A673 (cell line): ENCODE measurements around the gene DLG4. TPM values are rescaled to one million over a fixed set of nuclear protein-coding genes. Genes with fewer than 3 reads are reported as not detected.

ENCODE experiments used
- BruUV-seq: library from RNA; stranded (reverse); fragments of 400-500 nt; replicated peaks from 2 replicates; lab custom pipeline; 2021; lab: Mats Ljungman, UMichigan
- CTCF ChIA-PET: fragments of 300-600 bp; sonication (Branson Sonifier 250); formaldehyde crosslinking; loops from one replicate; lab custom pipeline; 2022; ENCODE audit warnings: antibody characterized with exemption; lab: Charles Lee
- POLR2A ChIA-PET: fragments of 300-600 bp; sonication (Branson Sonifier 250); formaldehyde crosslinking; loops from one replicate; lab custom pipeline; 2022; ENCODE audit warnings: antibody characterized with exemption; ENCODE audit not compliant: low non-redundant PET; lab: Charles Lee
- DNase-seq: peaks from one replicate; pipeline ENCODE4 v3.0.0-alpha.2; 2015; ENCODE audit warnings: low spot score
- H3K27ac ChIP-seq: fragments of 200-600 bp; sonication (generic); 2 replicates; pipeline ENCODE4 v1.5.1; 2016; ENCODE audit warnings: mixed run types, low read depth, mild to moderate bottlenecking, mixed read lengths, antibody characterized with exemption, low read length; ENCODE audit not compliant: poor library complexity, severe bottlenecking
- H3K27me3 ChIP-seq: fragments of 200-600 bp; sonication (generic); replicated peaks from 2 replicates; pipeline ENCODE4 v1.6.1; 2017; ENCODE audit warnings: mixed run types, low read depth, mild to moderate bottlenecking, mixed read lengths, antibody characterized with exemption, low read length; ENCODE audit not compliant: insufficient read depth, poor library complexity
- H3K36me3 ChIP-seq: fragments of 200-600 bp; sonication (generic); 2 replicates; pipeline ENCODE4 v1.6.1; 2016; ENCODE audit warnings: mixed run types, mild to moderate bottlenecking, mixed read lengths, antibody characterized with exemption, low read length; ENCODE audit not compliant: insufficient read depth, poor library complexity, severe bottlenecking
- H3K4me1 ChIP-seq: fragments of 200-600 bp; sonication (generic); 2 replicates; pipeline ENCODE4 v1.6.1; 2017; ENCODE audit warnings: mixed run types, mild to moderate bottlenecking, mixed read lengths, antibody characterized with exemption, low read length; ENCODE audit not compliant: insufficient read depth, poor library complexity, severe bottlenecking
- H3K4me3 ChIP-seq: fragments of 200-600 bp; sonication (generic); 2 replicates; pipeline ENCODE4 v1.5.1; 2016; ENCODE audit warnings: low read depth, mixed run types, mild to moderate bottlenecking, mixed read lengths, low read length; ENCODE audit not compliant: poor library complexity, severe bottlenecking
- H3K9me3 ChIP-seq: fragments of 200-600 bp; sonication (generic); 2 replicates; pipeline ENCODE4 v1.6.1; 2016; ENCODE audit warnings: mixed run types, low read depth, mild to moderate bottlenecking, mixed read lengths, antibody characterized with exemption, low read length; ENCODE audit not compliant: poor library complexity, severe bottlenecking
- CTCF ChIP-seq: fragments of 300-800, 200-600 bp; sonication (generic); conservative IDR thresholded peaks from 2 replicates; pipeline ENCODE4 v1.5.1; 2017; ENCODE audit warnings: low read depth, mild to moderate bottlenecking, antibody characterized with exemption, low read length, moderate library complexity, mixed read lengths
- EZH2 ChIP-seq: fragments of 200-600 bp; sonication (generic); IDR thresholded peaks from 2 replicates; pipeline ENCODE4 v1.6.1; 2017; ENCODE audit warnings: borderline replicate concordance, low read depth, mild to moderate bottlenecking, mixed read lengths, antibody characterized with exemption, low read length; ENCODE audit not compliant: poor library complexity, severe bottlenecking
- intact Hi-C: fragments of 100-400 bp; cut with micrococcal nuclease; formaldehyde crosslinking; loops from one replicate; pipeline ENCODE4 v1.10.0; 2022; ENCODE audit not compliant: unreplicated experiment
- total RNA-seq: library from RNA; stranded (reverse); gene quantifications from 2 replicates; pipeline ENCODE4 v1.2.3, GENCODE V29; 2021

Gene DLG4
- total RNA-seq, 1 experiment from 2014 or later, result 74.7 TPM

GRCh38 chr17:7177191-7177953 lies 42.3 kb downstream of the DLG4 start:
- H3K36me3 ChIP-seq, result no peaks in the 10 kb centered on the region
- DNase-seq, result peak; percentile 89
- peaks cover 8% of the 10 kb centered on the region for H3K4me1 ChIP-seq
- intact Hi-C loops, result loop anchor here (1.0 kb wide), 1 partner anchor 125 kb away; no protein-coding TSS in a partner anchor
- H3K27me3 ChIP-seq, result no peaks in the 10 kb centered on the region
- H3K4me3 ChIP-seq, result peak overlapping the region; percentile 54
- TF ChIP-seq EZH2 (no peak), CTCF (peak; percentile 96)
- peak overlapping the region; percentile 63 for H3K27ac ChIP-seq
- H3K9me3 ChIP-seq, result no peaks in the 10 kb centered on the region
- BruUV-seq, result no TSS peak
- ChIA-PET POLR2A (no interaction called here), CTCF (interaction anchor here (0.7 to 1.9 kb wide), 6 partner anchors 11 to 142 kb away, joined by 3 to 9 read pairs (median 5); partner anchors contain the start of gene SLC16A13)

- no peaks in the 10 kb centered on the region for H3K36me3 ChIP-seq
- H3K27me3 ChIP-seq, result no peaks in the 10 kb centered on the region
- peaks cover 8% of the 10 kb centered on the region for H3K4me1 ChIP-seq
- BruUV-seq, result no TSS peak
- no peak for TF ChIP-seq EZH2
- TF ChIP-seq CTCF, result no peak
- peak overlapping the region; percentile 63 for H3K27ac ChIP-seq
- ChIA-PET CTCF (interaction anchor here (0.7 to 1.9 kb wide), 6 partner anchors 12 to 141 kb away, joined by 3 to 9 read pairs (median 5); partner anchors contain the start of gene SLC16A13), POLR2A (interaction anchor here (0.6 kb wide), 1 partner anchor 183 kb away, joined by 5 read pairs; no protein-coding TSS in a partner anchor)
- no peak for DNase-seq
- H3K9me3 ChIP-seq, result no peaks in the 10 kb centered on the region
- intact Hi-C loops, result loop anchor here (1.0 kb wide), 1 partner anchor 125 kb away; no protein-coding TSS in a partner anchor
- H3K4me3 ChIP-seq, result peak overlapping the region; percentile 54
These were observed 42.8 kb downstream of the DLG4 start for GRCh38 chr17:7176841-7177190.

GRCh38 chr17:7176107-7176840 lies 43.4 kb downstream of the DLG4 start:
- intact Hi-C loops, result no loop called here
- Histone ChIP-seq H3K27me3 (no peaks in the 10 kb centered on the region), H3K9me3 (no peaks in the 10 kb centered on the region), H3K27ac (no peak overlapping the region), H3K36me3 (no peaks in the 10 kb centered on the region), H3K4me1 (peaks cover 8% of the 10 kb centered on the region), H3K4me3 (peak overlapping the region; percentile 54)
- no TSS peak for BruUV-seq
- TF ChIP-seq EZH2 (no peak), CTCF (no peak)
- no peak for DNase-seq
- ChIA-PET CTCF (interaction anchor here (1.1 to 1.5 kb wide), 2 partner anchors 40 to 130 kb away, joined by 4 to 9 read pairs; no protein-coding TSS in a partner anchor), POLR2A (interaction anchor here (0.6 kb wide), 1 partner anchor 184 kb away, joined by 5 read pairs; no protein-coding TSS in a partner anchor)
